ENCODE data around the gene MRGPRD. TPM values are rescaled to one million over a fixed set of nuclear protein-coding genes. Genes with fewer than 3 reads are reported as not detected.

Gene MRGPRD
- total and polyA plus RNA-seq, 2 donors (not counting 1 experiment from before 2014, with no cell fraction given) = not detected

DNA sequence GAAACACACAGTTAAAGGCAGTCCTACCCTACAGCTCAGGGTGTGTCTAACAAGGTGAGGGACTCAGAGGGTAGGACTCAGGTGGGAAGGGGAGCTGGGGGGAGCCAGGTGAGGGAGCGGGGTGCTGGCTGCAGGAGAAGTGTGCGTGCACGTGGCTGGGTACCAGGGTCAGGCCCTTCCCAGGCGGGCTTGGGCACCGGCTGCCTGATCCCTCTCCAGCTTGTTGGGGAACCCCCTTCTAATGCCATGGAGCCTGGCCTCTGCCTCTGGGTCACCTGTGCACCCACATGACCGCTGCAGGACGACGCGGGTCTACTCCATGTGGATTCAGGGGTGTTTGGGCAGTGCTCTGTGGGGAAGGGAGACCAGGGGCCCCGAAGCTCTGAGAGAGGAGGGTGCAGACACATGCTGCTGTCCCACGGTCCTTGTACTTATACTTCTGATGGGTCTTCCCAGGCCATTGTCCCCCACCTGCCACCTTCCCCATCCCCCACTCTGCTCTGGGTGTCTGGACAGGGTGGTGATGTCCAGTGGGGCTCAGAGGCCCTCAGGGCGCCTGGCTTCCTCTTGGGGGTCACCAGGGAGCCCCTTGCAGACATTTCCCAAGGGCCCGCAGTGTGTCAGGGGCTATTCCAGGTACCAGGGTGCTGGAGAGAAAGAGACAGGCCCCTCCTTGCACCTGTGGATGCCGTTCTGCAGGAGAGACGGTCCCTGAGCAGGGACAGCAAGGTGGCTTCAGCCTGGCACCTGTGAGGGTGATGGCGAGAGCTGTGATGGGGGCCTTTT is 10.4 kb upstream of the MRGPRD start:
- no peak overlapping the region for H3K27ac ChIP-seq (ENCODE audit: insufficient read depth, low read length)
- no peaks in the 10 kb centered on the region for H3K4me1 ChIP-seq (ENCODE audit: control insufficient read depth, extremely low read depth, insufficient read depth, low read length)
- H3K4me2 ChIP-seq (ENCODE audit: extremely low read depth, insufficient read depth, low read length) = no peak overlapping the region
- no peak overlapping the region for H3K9ac ChIP-seq (ENCODE audit: insufficient read depth, low read length)
- H2AFZ ChIP-seq (ENCODE audit: low read length) = no peak overlapping the region
- H3K36me3 ChIP-seq (ENCODE audit: control insufficient read depth, insufficient read depth, low read length) = no peaks in the 10 kb centered on the region
- TF ChIP-seq, protein P1, sequence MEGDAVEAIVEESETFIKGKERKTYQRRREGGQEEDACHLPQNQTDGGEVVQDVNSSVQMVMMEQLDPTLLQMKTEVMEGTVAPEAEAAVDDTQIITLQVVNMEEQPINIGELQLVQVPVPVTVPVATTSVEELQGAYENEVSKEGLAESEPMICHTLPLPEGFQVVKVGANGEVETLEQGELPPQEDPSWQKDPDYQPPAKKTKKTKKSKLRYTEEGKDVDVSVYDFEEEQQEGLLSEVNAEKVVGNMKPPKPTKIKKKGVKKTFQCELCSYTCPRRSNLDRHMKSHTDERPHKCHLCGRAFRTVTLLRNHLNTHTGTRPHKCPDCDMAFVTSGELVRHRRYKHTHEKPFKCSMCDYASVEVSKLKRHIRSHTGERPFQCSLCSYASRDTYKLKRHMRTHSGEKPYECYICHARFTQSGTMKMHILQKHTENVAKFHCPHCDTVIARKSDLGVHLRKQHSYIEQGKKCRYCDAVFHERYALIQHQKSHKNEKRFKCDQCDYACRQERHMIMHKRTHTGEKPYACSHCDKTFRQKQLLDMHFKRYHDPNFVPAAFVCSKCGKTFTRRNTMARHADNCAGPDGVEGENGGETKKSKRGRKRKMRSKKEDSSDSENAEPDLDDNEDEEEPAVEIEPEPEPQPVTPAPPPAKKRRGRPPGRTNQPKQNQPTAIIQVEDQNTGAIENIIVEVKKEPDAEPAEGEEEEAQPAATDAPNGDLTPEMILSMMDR (conservative IDR thresholded peaks at IDR 0.05 in 1 of 2, IDR thresholded peaks at IDR 0.05 in 1 of 2; ENCODE audit: low read depth in 1 of 2, low read length in 2 of 2) = no peak
- no peak for TF ChIP-seq EZH2 (IDR thresholded peaks at IDR 0.05; ENCODE audit: low read length, missing control alignments)
- H4K20me1 ChIP-seq (ENCODE audit: control insufficient read depth, extremely low read depth, insufficient read depth, low read length) = no peaks in the 10 kb centered on the region
- H3K9me3 ChIP-seq (ENCODE audit: control insufficient read depth, insufficient read depth, low read depth, low read length) = no peaks in the 10 kb centered on the region
- no peak overlapping the region for H3K4me3 ChIP-seq (replicated peaks in 1 of 4; ENCODE audit: control extremely low read depth in 1 of 4, insufficient read depth in 1 of 4, low read depth in 3 of 4, low read length in 4 of 4)
- H3K79me2 ChIP-seq (ENCODE audit: control insufficient read depth, insufficient read depth, low read length) = no peaks in the 10 kb centered on the region
- peaks cover 7% of the 10 kb centered on the region for H3K27me3 ChIP-seq (ENCODE audit: control insufficient read depth, insufficient read depth, low read length)
- no peak for DNase-seq (ENCODE audit: low read depth in 2 of 2)

DNA sequence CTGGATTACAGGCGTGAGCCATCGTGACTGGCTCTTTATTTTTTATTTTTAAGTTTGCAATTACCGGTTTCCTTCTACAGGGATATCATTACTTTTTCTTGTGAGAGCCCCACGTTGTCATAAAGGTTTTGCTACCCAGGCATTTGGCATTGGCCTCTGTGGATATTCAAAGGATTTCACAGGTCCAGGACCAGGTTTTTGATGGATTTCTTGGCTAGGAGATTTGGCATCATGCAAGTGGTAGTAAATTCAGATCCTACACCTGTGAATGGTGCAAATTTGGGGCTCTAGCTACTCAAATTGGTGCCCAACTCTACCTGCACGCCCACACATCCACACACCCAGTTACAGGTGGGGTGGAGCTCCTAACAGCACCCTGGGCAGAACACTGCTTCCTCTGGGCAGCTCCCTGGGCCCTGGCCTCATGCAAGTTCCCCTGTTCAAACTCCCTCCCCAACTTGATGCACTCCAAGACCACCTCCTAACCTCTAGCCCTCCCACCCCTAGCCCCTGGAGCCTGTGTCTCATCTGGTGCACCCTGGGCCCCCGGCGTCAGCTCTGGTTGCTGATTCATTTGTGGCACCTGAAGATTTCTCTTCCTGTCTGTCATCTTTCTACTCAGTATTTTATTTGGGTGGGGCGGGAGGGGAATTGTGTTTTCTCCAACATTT is 9.3 kb upstream of the MRGPRD start:
- DNase-seq (ENCODE audit: low read depth in 2 of 2) = no peak
- no peak overlapping the region for H3K27ac ChIP-seq (ENCODE audit: insufficient read depth, low read length)
- TF ChIP-seq, protein P1 (conservative IDR thresholded peaks at IDR 0.05 in 1 of 2, IDR thresholded peaks at IDR 0.05 in 1 of 2; ENCODE audit: low read depth in 1 of 2, low read length in 2 of 2) = no peak
- TF ChIP-seq EZH2 (IDR thresholded peaks at IDR 0.05; ENCODE audit: low read length, missing control alignments) = no peak
- H3K9me3 ChIP-seq (ENCODE audit: control insufficient read depth, insufficient read depth, low read depth, low read length) = no peaks in the 10 kb centered on the region
- no peak overlapping the region for H2AFZ ChIP-seq (ENCODE audit: low read length)
- H3K4me1 ChIP-seq (ENCODE audit: control insufficient read depth, extremely low read depth, insufficient read depth, low read length) = no peaks in the 10 kb centered on the region
- H3K27me3 ChIP-seq (ENCODE audit: control insufficient read depth, insufficient read depth, low read length) = peaks cover 7% of the 10 kb centered on the region
- H3K4me2 ChIP-seq (ENCODE audit: extremely low read depth, insufficient read depth, low read length) = no peak overlapping the region
- H3K79me2 ChIP-seq (ENCODE audit: control insufficient read depth, insufficient read depth, low read length) = no peaks in the 10 kb centered on the region
- no peak overlapping the region for H3K9ac ChIP-seq (ENCODE audit: insufficient read depth, low read length)
- H4K20me1 ChIP-seq (ENCODE audit: control insufficient read depth, extremely low read depth, insufficient read depth, low read length) = no peaks in the 10 kb centered on the region
- no peak overlapping the region for H3K4me3 ChIP-seq (replicated peaks in 1 of 4; ENCODE audit: control extremely low read depth in 1 of 4, insufficient read depth in 1 of 4, low read depth in 3 of 4, low read length in 4 of 4)
- no peaks in the 10 kb centered on the region for H3K36me3 ChIP-seq (ENCODE audit: control insufficient read depth, insufficient read depth, low read length)

DNA sequence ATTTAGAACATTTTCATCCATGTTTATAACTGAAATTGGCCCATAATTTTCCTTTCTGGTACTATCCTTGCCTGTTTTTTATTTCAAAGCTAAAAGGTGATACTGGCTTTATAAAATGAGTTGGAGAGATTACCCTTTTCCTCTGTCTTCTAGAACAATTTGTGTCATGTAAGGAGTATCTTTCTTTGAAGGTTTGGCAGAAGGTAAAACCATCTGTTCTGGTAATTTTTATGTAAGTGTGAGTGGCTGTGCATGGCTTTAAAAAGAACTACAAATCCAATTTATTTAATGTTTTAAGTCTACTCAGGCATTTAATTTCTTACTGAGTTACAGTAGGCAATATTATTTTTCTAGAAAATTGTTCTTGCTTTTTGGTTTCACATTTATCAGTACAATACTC is 7.7 kb upstream of the MRGPRD start:
- no peak overlapping the region for H3K27ac ChIP-seq (ENCODE audit: insufficient read depth, low read length)
- no peaks in the 10 kb centered on the region for H3K79me2 ChIP-seq (ENCODE audit: control insufficient read depth, insufficient read depth, low read length)
- H3K4me1 ChIP-seq (ENCODE audit: control insufficient read depth, extremely low read depth, insufficient read depth, low read length) = no peaks in the 10 kb centered on the region
- no peaks in the 10 kb centered on the region for H3K36me3 ChIP-seq (ENCODE audit: control insufficient read depth, insufficient read depth, low read length)
- H4K20me1 ChIP-seq (ENCODE audit: control insufficient read depth, extremely low read depth, insufficient read depth, low read length) = no peaks in the 10 kb centered on the region
- H2AFZ ChIP-seq (ENCODE audit: low read length) = no peak overlapping the region
- no peak overlapping the region for H3K9ac ChIP-seq (ENCODE audit: insufficient read depth, low read length)
- no peak overlapping the region for H3K4me3 ChIP-seq (replicated peaks in 1 of 4; ENCODE audit: control extremely low read depth in 1 of 4, insufficient read depth in 1 of 4, low read depth in 3 of 4, low read length in 4 of 4)
- peaks cover 7% of the 10 kb centered on the region for H3K27me3 ChIP-seq (ENCODE audit: control insufficient read depth, insufficient read depth, low read length)
- no peaks in the 10 kb centered on the region for H3K9me3 ChIP-seq (ENCODE audit: control insufficient read depth, insufficient read depth, low read depth, low read length)
- no peak overlapping the region for H3K4me2 ChIP-seq (ENCODE audit: extremely low read depth, insufficient read depth, low read length)
- TF ChIP-seq, protein P1 (conservative IDR thresholded peaks at IDR 0.05 in 1 of 2, IDR thresholded peaks at IDR 0.05 in 1 of 2; ENCODE audit: low read depth in 1 of 2, low read length in 2 of 2) = no peak
- no peak for TF ChIP-seq EZH2 (IDR thresholded peaks at IDR 0.05; ENCODE audit: low read length, missing control alignments)
- no peak for DNase-seq (ENCODE audit: low read depth in 2 of 2)

Data from fibroblast of lung (primary cell).